ENCODE results near the gene RPRD1B.
"Not testable (repeated sequence)": the region's sequence is repeated elsewhere in the genome, so short reads cannot be mapped to it uniquely, and the experiment has no call there.

RPRD1B gene

GRCh38 chr20:38073307-38074071 is 39.9 kb downstream of the RPRD1B start:
- DNase-seq (ENCODE audit: low spot score): peak; percentile 22

GRCh38 chr20:38075161-38075998 is 41.8 kb downstream of the RPRD1B start:
- no peak for DNase-seq (ENCODE audit: low spot score)

- no peak for DNase-seq (ENCODE audit: low spot score)
These were observed 43.0 kb downstream of the RPRD1B start for GRCh38 chr20:38076548-38076947.

- no peak for DNase-seq (ENCODE audit: low spot score)
These were observed 44.5 kb downstream of the RPRD1B start for GRCh38 chr20:38078084-38078483.

- DNase-seq (ENCODE audit: low spot score): no peak
These were observed 45.8 kb downstream of the RPRD1B start for GRCh38 chr20:38079353-38079752.

- no peak for DNase-seq (ENCODE audit: low spot score)
These were observed 48.0 kb downstream of the RPRD1B start for GRCh38 chr20:38081575-38081974.

- no peak for DNase-seq (ENCODE audit: low spot score)
These were observed 49.3 kb downstream of the RPRD1B start for GRCh38 chr20:38082894-38083293.

- DNase-seq (ENCODE audit: low spot score): no peak
These were observed 49.9 kb downstream of the RPRD1B start for GRCh38 chr20:38083338-38084048.

GRCh38 chr20:38084425-38084951 is 50.9 kb downstream of the RPRD1B start:
- no peak for DNase-seq (ENCODE audit: low spot score)

- DNase-seq (ENCODE audit: low spot score): no peak
These were observed 51.5 kb downstream of the RPRD1B start for GRCh38 chr20:38085026-38085425.

GRCh38 chr20:38089500-38089899 is 56.0 kb downstream of the RPRD1B start:
- DNase-seq (ENCODE audit: low spot score): no peak

- DNase-seq (ENCODE audit: low spot score): no peak
These were observed 56.5 kb downstream of the RPRD1B start for GRCh38 chr20:38090061-38090460.

GRCh38 chr20:38091441-38092216 is 58.1 kb downstream of the RPRD1B start:
- no peak for DNase-seq (ENCODE audit: low spot score)

GRCh38 chr20:38092260-38092857 is 58.8 kb downstream of the RPRD1B start:
- no peak for DNase-seq (ENCODE audit: low spot score)

GRCh38 chr20:38092915-38093314 is 59.4 kb downstream of the RPRD1B start:
- no peak for DNase-seq (ENCODE audit: low spot score)

- no peak for DNase-seq (ENCODE audit: low spot score)
These were observed 60.1 kb downstream of the RPRD1B start for GRCh38 chr20:38093641-38094077.

- no peak for DNase-seq (ENCODE audit: low spot score)
These were observed 60.9 kb downstream of the RPRD1B start for GRCh38 chr20:38094373-38094891.

GRCh38 chr20:38095017-38095686 is 61.6 kb downstream of the RPRD1B start:
- DNase-seq (ENCODE audit: low spot score): no peak

- no peak for DNase-seq (ENCODE audit: low spot score)
These were observed 65.4 kb downstream of the RPRD1B start for GRCh38 chr20:38098952-38099351.

- not testable (repeated sequence) for DNase-seq (ENCODE audit: low spot score)
These were observed 68.7 kb downstream of the RPRD1B start for GRCh38 chr20:38102206-38102605.
